GM23338 (cell line): ENCODE results near the gene MASP2.

Source experiments
- CREB1 ChIP-seq: fragments of 250-450 bp; sonication (Bioruptor Pico); IDR thresholded peaks from 2 replicates; pipeline ENCODE4 v1.5.0; 2020; ENCODE audit warnings: low read depth, mild to moderate bottlenecking, moderate library complexity
- CTCF ChIP-seq, 2 experiments: fragments of 200-600 bp in 1 of 2; sonication (generic) in 1 of 2; conservative IDR thresholded peaks; 2 replicates each; pipeline versions ENCODE4 v1.5.1 to v1.6.1; 2016 to 2017; ENCODE audit warnings: antibody characterized with exemption in 2 of 2, low read depth in 2 of 2, mild to moderate bottlenecking in 2 of 2, moderate library complexity in 1 of 2
- ETS1 ChIP-seq: IDR thresholded peaks from 2 replicates; pipeline ENCODE4 v1.6.1; 2016; ENCODE audit warnings: antibody characterized with exemption
- EZH2 ChIP-seq: fragments of 200-600 bp; sonication (generic); IDR thresholded peaks from one replicate; pipeline ENCODE4 v1.8.0; 2017; ENCODE audit warnings: antibody characterized with exemption, mild to moderate bottlenecking, low read depth; ENCODE audit not compliant: unreplicated experiment
- EZH2phosphoT487 ChIP-seq: fragments of 200-600 bp; sonication (generic); IDR thresholded peaks from one replicate; pipeline ENCODE4 v1.8.1; 2018; ENCODE audit warnings: antibody characterized with exemption; ENCODE audit not compliant: unreplicated experiment
- JUNB ChIP-seq: IDR thresholded peaks from one replicate; pipeline ENCODE4 v1.6.1; 2016; ENCODE audit warnings: antibody characterized with exemption; ENCODE audit not compliant: unreplicated experiment
- NANOG ChIP-seq: IDR thresholded peaks from 2 replicates; pipeline ENCODE4 v1.6.1; 2016; ENCODE audit warnings: antibody characterized with exemption, borderline replicate concordance
- POLR2AphosphoS5 ChIP-seq: IDR thresholded peaks from 2 replicates; pipeline ENCODE4 v1.6.1; 2016; ENCODE audit warnings: antibody characterized with exemption, low read depth
- REST ChIP-seq: IDR thresholded peaks from one replicate; pipeline ENCODE4 v1.6.1; 2018; ENCODE audit warnings: antibody characterized with exemption; ENCODE audit not compliant: unreplicated experiment
- STAT1 ChIP-seq: IDR thresholded peaks from one replicate; pipeline ENCODE4 v1.6.1; 2016; ENCODE audit warnings: antibody characterized with exemption; ENCODE audit not compliant: unreplicated experiment
- ZNF114 ChIP-seq: fragments of 250-450 bp; sonication (Bioruptor Pico); IDR thresholded peaks from 2 replicates; pipeline ENCODE4 v1.5.0; 2020; ENCODE audit warnings: mild to moderate bottlenecking, moderate library complexity
- ZNF331 ChIP-seq: fragments of 250-450 bp; sonication (Bioruptor Pico); IDR thresholded peaks from 2 replicates; pipeline ENCODE4 v1.5.0; 2020; ENCODE audit warnings: low read depth, mild to moderate bottlenecking, moderate library complexity
- ZNF462 ChIP-seq: fragments of 250-450 bp; sonication (Bioruptor Pico); IDR thresholded peaks from 2 replicates; pipeline ENCODE4 v1.5.0; 2020; ENCODE audit warnings: mild to moderate bottlenecking, moderate library complexity

- no peak for TF ChIP-seq ZNF114
- TF ChIP-seq CTCF (conservative IDR thresholded peaks at IDR 0.05; ENCODE audit: low read depth in 2 of 2): no peak
- no peak for TF ChIP-seq CREB1 (CRISPR knock-in tag)
- TF ChIP-seq POLR2AphosphoS5: no peak
- TF ChIP-seq STAT1: no peak
- no peak for TF ChIP-seq EZH2phosphoT487
- TF ChIP-seq EZH2: no peak
- no peak for TF ChIP-seq ZNF462 (CRISPR knock-in tag)
- TF ChIP-seq JUNB: no peak
- no peak for TF ChIP-seq REST
- TF ChIP-seq ETS1: no peak
- TF ChIP-seq NANOG: no peak
- TF ChIP-seq ZNF331 (CRISPR knock-in tag): no peak
These were observed 17.9 kb upstream of the MASP2 start for GRCh38 chr1:11064942-11065341.
